HFFc6 (cell line): ENCODE results near the gene SPTSSA. TPM values are rescaled to one million over a fixed set of nuclear protein-coding genes. Genes with fewer than 3 reads are reported as not detected.

Source experiments
- DNase-seq: peaks from one replicate; pipeline ENCODE4 v3.0.0-alpha.2; 2018
- H3K27ac Mint-ChIP-seq: 2 replicates; pipeline ENCODE4 v1.8.0; 2020; ENCODE audit warnings: mild to moderate bottlenecking, mixed read lengths
- H3K27me3 Mint-ChIP-seq: 2 replicates; pipeline ENCODE4 v1.8.0; 2021; ENCODE audit warnings: mild to moderate bottlenecking, moderate library complexity, mixed read lengths; ENCODE audit not compliant: insufficient read depth
- H3K36me3 Mint-ChIP-seq: 2 replicates; pipeline ENCODE4 v1.8.0; 2021; ENCODE audit warnings: low read depth, mixed read lengths
- H3K4me1 Mint-ChIP-seq: 2 replicates; pipeline ENCODE4 v1.8.0; 2020; ENCODE audit warnings: low read depth, mixed read lengths
- H3K4me3 Mint-ChIP-seq: 2 replicates; pipeline ENCODE4 v1.8.0; 2020; ENCODE audit warnings: mild to moderate bottlenecking, moderate library complexity, mixed read lengths
- H3K9me3 Mint-ChIP-seq: 2 replicates; pipeline ENCODE4 v1.8.0; 2020; ENCODE audit warnings: mild to moderate bottlenecking, mixed read lengths
- total RNA-seq, 6 experiments: library from RNA; stranded (reverse); fragmentation: NEBNext Ultra II Directional; extraction: Animal tissue kit (Norgen Biotek cat#: 25700); gene quantifications; 2 replicates in 1 of 6; 3 replicates in 5 of 6; pipeline ENCODE4 v1.2.3, GENCODE V29; 2021
- TF ChIP-seq, protein P1 (sequence below): fragments of 200-600 bp; sonication (generic); IDR thresholded peaks from 2 replicates; pipeline ENCODE4 v1.5.0; 2021; ENCODE audit warnings: antibody characterized with exemption, mild to moderate bottlenecking

Gene SPTSSA
- total RNA-seq, 6 experiments from 2014 or later: 13.4 to 16.5 (median 15.4) TPM

DNA sequence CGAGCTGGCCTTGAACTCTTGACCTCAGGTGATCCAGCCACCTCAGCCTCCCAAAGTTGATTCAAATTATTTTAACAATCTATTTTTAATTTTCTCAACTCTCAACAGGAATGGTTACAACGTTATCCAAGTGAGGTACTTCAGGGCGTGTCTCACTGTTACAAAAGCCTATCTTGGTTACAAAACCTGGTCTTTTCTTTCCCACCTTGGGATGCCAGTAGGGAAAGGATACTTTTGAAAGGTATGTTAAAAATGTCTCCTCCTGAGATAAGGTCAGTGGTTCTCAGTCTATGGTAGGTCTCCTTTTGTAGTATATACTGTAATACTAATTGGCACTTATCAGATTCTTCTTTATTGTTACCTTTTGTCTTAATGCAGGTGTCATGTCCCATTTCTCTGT lies 4.9 kb downstream of the SPTSSA start:
- Mint-ChIP-seq H3K36me3 (no peaks in the 10 kb centered on the region; the same call in 1 of the 2 replicates), H3K27me3 (no peaks in the 10 kb centered on the region; the same call in 1 of the 2 replicates), H3K4me3 (no peak overlapping the region), H3K9me3 (no peaks in the 10 kb centered on the region), H3K27ac (no peak overlapping the region), H3K4me1 (peaks cover 33% of the 10 kb centered on the region)
- TF ChIP-seq, protein P1, sequence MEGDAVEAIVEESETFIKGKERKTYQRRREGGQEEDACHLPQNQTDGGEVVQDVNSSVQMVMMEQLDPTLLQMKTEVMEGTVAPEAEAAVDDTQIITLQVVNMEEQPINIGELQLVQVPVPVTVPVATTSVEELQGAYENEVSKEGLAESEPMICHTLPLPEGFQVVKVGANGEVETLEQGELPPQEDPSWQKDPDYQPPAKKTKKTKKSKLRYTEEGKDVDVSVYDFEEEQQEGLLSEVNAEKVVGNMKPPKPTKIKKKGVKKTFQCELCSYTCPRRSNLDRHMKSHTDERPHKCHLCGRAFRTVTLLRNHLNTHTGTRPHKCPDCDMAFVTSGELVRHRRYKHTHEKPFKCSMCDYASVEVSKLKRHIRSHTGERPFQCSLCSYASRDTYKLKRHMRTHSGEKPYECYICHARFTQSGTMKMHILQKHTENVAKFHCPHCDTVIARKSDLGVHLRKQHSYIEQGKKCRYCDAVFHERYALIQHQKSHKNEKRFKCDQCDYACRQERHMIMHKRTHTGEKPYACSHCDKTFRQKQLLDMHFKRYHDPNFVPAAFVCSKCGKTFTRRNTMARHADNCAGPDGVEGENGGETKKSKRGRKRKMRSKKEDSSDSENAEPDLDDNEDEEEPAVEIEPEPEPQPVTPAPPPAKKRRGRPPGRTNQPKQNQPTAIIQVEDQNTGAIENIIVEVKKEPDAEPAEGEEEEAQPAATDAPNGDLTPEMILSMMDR: no peak
- no peak for DNase-seq

DNA sequence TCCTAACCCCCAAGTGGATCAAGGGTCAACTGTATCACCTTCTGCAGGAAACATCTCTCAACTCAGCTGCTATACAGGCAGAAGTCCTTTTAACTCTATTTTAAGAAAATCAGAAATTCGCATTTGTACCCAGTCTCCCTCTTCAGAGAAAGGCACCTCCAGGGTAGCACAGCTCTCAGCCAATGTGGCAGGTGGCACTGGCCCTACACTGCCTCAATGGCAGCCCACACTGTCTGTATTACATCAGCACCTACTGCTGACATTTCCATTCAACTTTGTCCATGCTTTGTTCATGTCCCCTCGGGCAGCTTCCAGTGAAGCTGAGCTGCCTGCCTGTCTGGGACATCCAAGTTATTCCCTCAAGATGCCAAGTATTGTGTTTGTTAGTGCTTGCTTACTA lies 8.8 kb downstream of the SPTSSA start:
- H3K9me3 Mint-ChIP-seq: no peaks in the 10 kb centered on the region
- H3K27me3 Mint-ChIP-seq: no peaks in the 10 kb centered on the region
- peaks cover 10% of the 10 kb centered on the region; the same call in 1 of the 2 replicates for H3K4me1 Mint-ChIP-seq
- TF ChIP-seq, protein P1: no peak
- DNase-seq: no peak
- no peak overlapping the region for H3K4me3 Mint-ChIP-seq
- H3K36me3 Mint-ChIP-seq: no peaks in the 10 kb centered on the region; the same call in 1 of the 2 replicates
- H3K27ac Mint-ChIP-seq: no peak overlapping the region

DNA sequence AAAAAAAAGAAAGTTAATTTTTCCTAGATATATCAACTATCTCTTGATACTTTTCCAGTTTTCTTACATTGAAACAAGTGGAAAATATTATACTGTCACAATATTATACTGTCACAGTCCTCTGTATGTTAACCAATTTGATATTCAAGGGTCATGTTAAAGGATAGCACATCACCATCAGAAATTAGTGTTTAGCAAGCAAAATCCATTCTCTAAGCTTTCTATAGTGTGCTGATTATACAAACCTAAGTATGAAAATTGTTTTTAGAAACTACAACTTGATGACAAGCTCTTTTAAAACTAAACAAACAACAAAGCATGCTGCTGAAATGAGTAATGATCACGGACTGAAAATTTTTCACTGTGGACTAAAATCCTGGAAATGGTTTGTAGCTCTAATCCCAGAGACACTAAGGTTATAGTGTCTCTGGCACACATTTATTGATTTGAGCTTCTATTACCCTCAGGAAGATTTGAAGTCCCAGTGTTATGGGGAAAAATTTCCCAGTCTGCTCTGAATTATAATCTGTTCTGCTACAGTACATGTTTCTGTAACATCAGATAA lies 9.7 kb downstream of the SPTSSA start:
- DNase-seq: no peak
- Mint-ChIP-seq H3K4me3 (no peak overlapping the region), H3K4me1 (peaks cover 10% of the 10 kb centered on the region; the same call in 1 of the 2 replicates), H3K27me3 (no peaks in the 10 kb centered on the region), H3K36me3 (peaks cover 2% of the 10 kb centered on the region; the same call in 1 of the 2 replicates), H3K9me3 (no peaks in the 10 kb centered on the region), H3K27ac (no peak overlapping the region)
- TF ChIP-seq, protein P1: no peak

DNA sequence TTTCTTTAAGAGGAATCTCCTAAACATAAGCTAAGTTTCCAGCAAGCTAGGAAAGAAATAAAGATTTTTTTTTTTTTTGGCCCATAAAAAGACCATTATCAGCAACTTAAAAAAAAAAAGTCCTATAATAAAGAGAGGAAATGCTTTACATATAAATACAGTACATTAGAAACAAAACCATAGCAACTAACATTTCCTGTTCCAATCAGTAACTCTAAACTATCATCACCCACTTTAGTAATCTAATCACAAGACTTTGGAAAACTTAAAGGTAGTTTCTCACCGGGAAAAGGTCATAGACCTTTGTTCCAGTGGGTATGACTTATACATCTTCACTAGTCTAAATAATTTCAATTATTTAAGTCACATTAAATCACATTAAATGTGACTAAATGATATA lies 11.1 kb downstream of the SPTSSA start:
- TF ChIP-seq, protein P1: no peak
- H3K36me3 Mint-ChIP-seq: peaks cover 5% of the 10 kb centered on the region; the same call in 1 of the 2 replicates

DNA sequence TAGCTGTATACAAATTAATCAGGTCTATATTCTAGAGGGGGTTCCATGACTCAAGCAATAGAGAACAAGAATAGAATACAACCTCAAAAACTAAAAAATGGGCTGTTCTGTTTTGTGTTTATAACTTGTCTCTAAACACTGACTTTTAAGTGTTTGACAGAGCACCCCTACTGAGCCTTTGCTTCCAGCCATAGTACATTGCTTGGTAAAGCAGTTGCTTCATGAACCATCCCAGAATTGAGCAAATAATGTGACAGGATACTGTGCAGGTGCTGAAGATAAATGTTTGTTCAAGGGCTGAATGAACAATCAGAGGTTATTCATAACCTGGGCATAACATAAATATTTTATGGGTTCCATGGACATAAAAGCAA lies 11.5 kb downstream of the SPTSSA start:
- peaks cover 10% of the 10 kb centered on the region; the same call in 1 of the 2 replicates for H3K4me1 Mint-ChIP-seq
- TF ChIP-seq, protein P1: no peak

More for the DNA sequence above, 11.1 kb downstream of the SPTSSA start:
- no peak for DNase-seq
- Mint-ChIP-seq H3K27me3 (no peaks in the 10 kb centered on the region), H3K27ac (no peak overlapping the region), H3K4me1 (peaks cover 10% of the 10 kb centered on the region; the same call in 1 of the 2 replicates), H3K9me3 (no peaks in the 10 kb centered on the region), H3K4me3 (no peak overlapping the region)

More for the DNA sequence above, 11.5 kb downstream of the SPTSSA start:
- no peak for DNase-seq
- Mint-ChIP-seq H3K27ac (no peak overlapping the region), H3K4me3 (no peak overlapping the region), H3K9me3 (no peaks in the 10 kb centered on the region), H3K36me3 (peaks cover 5% of the 10 kb centered on the region; the same call in 1 of the 2 replicates), H3K27me3 (no peaks in the 10 kb centered on the region)
